Measurements from ENCODE around the gene ALG14. TPM values are rescaled to one million over a fixed set of nuclear protein-coding genes. Genes with fewer than 3 reads are reported as not detected.

The ALG14 gene
- total RNA-seq, 3 donors from 2014 or later: 5.9 to 16.8 (median 11.4) TPM

DNA sequence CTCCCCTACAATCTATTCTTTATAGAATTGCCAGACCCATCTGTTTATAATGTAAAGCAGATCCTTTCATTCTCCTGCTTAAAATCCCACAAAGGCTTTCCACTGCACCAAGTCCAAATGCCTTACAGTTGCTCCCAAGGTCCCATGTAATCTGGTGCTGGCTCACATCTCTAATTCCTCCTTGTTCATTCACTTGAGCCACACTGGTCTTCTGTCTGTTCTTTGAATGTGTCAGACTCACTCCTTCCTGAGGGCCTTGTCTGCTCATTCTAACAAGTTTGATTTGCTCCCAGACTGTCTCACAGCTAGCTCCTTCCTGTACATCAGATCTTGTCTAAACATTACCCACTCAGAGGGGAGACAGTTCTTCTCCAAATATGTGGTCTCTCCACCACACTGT lies 38.9 kb downstream of the ALG14 start:
- TF ChIP-seq, protein P1, sequence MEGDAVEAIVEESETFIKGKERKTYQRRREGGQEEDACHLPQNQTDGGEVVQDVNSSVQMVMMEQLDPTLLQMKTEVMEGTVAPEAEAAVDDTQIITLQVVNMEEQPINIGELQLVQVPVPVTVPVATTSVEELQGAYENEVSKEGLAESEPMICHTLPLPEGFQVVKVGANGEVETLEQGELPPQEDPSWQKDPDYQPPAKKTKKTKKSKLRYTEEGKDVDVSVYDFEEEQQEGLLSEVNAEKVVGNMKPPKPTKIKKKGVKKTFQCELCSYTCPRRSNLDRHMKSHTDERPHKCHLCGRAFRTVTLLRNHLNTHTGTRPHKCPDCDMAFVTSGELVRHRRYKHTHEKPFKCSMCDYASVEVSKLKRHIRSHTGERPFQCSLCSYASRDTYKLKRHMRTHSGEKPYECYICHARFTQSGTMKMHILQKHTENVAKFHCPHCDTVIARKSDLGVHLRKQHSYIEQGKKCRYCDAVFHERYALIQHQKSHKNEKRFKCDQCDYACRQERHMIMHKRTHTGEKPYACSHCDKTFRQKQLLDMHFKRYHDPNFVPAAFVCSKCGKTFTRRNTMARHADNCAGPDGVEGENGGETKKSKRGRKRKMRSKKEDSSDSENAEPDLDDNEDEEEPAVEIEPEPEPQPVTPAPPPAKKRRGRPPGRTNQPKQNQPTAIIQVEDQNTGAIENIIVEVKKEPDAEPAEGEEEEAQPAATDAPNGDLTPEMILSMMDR (IDR thresholded peaks at IDR 0.05): no peak
- no peaks in the 10 kb centered on the region for H3K36me3 ChIP-seq (ENCODE audit: low read depth)
- no peaks in the 10 kb centered on the region for H3K9me3 ChIP-seq
- no peak for ATAC-seq
- no peak for DNase-seq
- intact Hi-C loops (cut with DNase I, micrococcal nuclease): no loop called here
- H3K4me1 ChIP-seq (ENCODE audit: low read depth): no peaks in the 10 kb centered on the region
- no peak overlapping the region for H3K4me3 ChIP-seq

DNA sequence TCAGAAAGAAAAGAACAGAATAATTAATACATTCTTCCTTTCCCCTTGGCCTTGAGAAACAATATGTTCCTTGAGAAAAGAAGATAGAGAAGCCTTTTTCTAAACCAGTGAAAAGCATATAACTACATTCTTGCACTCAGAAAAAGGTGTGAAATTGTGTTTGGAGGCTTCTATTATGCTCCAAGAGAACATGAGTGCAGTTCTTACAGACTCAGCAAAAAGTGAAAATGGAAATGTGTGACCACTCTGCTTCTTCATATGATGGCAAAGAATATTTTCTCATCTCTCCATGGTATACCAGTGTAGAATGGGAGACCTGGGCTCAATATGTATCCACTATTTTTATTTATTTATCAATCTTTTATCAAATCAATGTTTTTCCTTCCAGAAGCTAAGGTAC lies 43.2 kb downstream of the ALG14 start:
- TF ChIP-seq, protein P1 (IDR thresholded peaks at IDR 0.05): no peak
- ATAC-seq: no peak
- intact Hi-C loops (cut with DNase I, micrococcal nuclease): no loop called here
- no peak overlapping the region for H3K4me3 ChIP-seq
- no peaks in the 10 kb centered on the region for H3K4me1 ChIP-seq (ENCODE audit: low read depth)
- H3K36me3 ChIP-seq (ENCODE audit: low read depth): no peaks in the 10 kb centered on the region
- no peak for DNase-seq
- H3K9me3 ChIP-seq: no peaks in the 10 kb centered on the region

- H3K4me1 ChIP-seq (ENCODE audit: low read depth): no peaks in the 10 kb centered on the region
- H3K9me3 ChIP-seq: no peaks in the 10 kb centered on the region
- H3K36me3 ChIP-seq (ENCODE audit: low read depth): no peaks in the 10 kb centered on the region
- no peak for DNase-seq
- TF ChIP-seq, protein P1 (IDR thresholded peaks at IDR 0.05): no peak
- ATAC-seq: no peak
- intact Hi-C loops (cut with DNase I, micrococcal nuclease): no loop called here
- no peak overlapping the region for H3K4me3 ChIP-seq
These were observed 43.8 kb downstream of the ALG14 start for GRCh38 chr1:95028954-95029353.

- ATAC-seq: no peak
- TF ChIP-seq, protein P1 (IDR thresholded peaks at IDR 0.05): no peak
- no peaks in the 10 kb centered on the region for H3K9me3 ChIP-seq
- no peak for DNase-seq
- intact Hi-C loops (cut with DNase I, micrococcal nuclease): no loop called here
- H3K36me3 ChIP-seq (ENCODE audit: low read depth): no peaks in the 10 kb centered on the region
- no peaks in the 10 kb centered on the region for H3K4me1 ChIP-seq (ENCODE audit: low read depth)
- no peak overlapping the region for H3K4me3 ChIP-seq
These were observed 45.7 kb downstream of the ALG14 start for GRCh38 chr1:95027046-95027445.

GRCh38 chr1:95023399-95024043 lies 49.2 kb downstream of the ALG14 start:
- TF ChIP-seq, protein P1 (IDR thresholded peaks at IDR 0.05): no peak
- Histone ChIP-seq H3K36me3 (ENCODE audit: low read depth) (no peaks in the 10 kb centered on the region), H3K4me3 (no peak overlapping the region), H3K9me3 (no peaks in the 10 kb centered on the region), H3K4me1 (ENCODE audit: low read depth) (peaks cover 2% of the 10 kb centered on the region)
- ATAC-seq: no peak
- DNase-seq: no peak
- intact Hi-C loops (cut with DNase I, micrococcal nuclease): no loop called here

GRCh38 chr1:95022644-95022926 lies 50.2 kb downstream of the ALG14 start:
- Histone ChIP-seq H3K9me3 (no peaks in the 10 kb centered on the region), H3K36me3 (ENCODE audit: low read depth) (no peaks in the 10 kb centered on the region), H3K4me3 (no peak overlapping the region), H3K4me1 (ENCODE audit: low read depth) (peaks cover 6% of the 10 kb centered on the region)
- no peak for ATAC-seq
- DNase-seq: no peak
- TF ChIP-seq, protein P1 (IDR thresholded peaks at IDR 0.05): no peak
- intact Hi-C loops (cut with DNase I, micrococcal nuclease): no loop called here

Measured in mucosa of descending colon (tissue), 3 donors.